Measurements from ENCODE around the gene GTF2IRD1. TPM values are rescaled to one million over a fixed set of nuclear protein-coding genes. Genes with fewer than 3 reads are reported as not detected.
"Not testable (repeated sequence)": the region's sequence is repeated elsewhere in the genome, so short reads cannot be mapped to it uniquely, and the experiment has no call there.

Gene GTF2IRD1, protein sequence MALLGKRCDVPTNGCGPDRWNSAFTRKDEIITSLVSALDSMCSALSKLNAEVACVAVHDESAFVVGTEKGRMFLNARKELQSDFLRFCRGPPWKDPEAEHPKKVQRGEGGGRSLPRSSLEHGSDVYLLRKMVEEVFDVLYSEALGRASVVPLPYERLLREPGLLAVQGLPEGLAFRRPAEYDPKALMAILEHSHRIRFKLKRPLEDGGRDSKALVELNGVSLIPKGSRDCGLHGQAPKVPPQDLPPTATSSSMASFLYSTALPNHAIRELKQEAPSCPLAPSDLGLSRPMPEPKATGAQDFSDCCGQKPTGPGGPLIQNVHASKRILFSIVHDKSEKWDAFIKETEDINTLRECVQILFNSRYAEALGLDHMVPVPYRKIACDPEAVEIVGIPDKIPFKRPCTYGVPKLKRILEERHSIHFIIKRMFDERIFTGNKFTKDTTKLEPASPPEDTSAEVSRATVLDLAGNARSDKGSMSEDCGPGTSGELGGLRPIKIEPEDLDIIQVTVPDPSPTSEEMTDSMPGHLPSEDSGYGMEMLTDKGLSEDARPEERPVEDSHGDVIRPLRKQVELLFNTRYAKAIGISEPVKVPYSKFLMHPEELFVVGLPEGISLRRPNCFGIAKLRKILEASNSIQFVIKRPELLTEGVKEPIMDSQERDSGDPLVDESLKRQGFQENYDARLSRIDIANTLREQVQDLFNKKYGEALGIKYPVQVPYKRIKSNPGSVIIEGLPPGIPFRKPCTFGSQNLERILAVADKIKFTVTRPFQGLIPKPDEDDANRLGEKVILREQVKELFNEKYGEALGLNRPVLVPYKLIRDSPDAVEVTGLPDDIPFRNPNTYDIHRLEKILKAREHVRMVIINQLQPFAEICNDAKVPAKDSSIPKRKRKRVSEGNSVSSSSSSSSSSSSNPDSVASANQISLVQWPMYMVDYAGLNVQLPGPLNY
- polyA plus RNA-seq (2012; ENCODE audit: missing spikeins), result 7.6 TPM

DNA sequence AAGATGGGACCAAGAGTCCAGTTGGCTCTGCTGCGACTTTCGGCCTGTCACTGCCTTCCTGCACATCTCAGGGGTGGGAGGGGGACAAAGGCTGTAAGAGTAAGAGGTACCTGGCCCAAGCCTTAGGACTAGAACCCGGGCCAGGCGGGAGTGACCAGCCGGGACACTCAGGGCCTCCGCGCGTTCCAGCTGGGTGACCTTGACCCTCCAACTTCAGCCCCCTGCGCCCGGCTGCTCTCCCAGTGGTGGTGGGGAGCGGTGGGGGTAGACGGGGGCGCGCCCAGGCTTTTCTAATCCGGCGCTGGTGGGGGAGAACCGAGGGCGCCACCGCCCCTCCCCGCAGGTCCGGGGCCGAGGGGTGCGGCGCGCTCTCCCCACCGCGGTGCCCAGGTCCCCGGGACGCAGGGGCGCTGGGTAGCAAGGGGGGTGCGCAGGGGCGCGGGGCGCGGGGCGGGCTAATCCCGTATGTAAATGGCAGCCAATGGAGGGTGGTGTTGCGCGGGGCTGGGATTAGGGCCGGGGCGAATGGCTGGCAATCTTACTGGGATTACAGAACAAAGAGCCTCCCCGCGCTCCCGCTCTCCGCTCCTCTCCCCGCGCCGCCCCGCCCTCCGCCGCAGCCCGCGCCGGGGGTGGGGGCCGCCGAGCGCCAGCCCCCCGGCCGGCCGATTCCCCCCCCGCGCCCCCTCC is at the start of gene GTF2IRD1:
Gene GTF2IRD1, plus strand, starts transcription at position 585 of the 690 bp plus-strand sequence. CDS start 54,175 bp downstream, outside the sequence.
- FAIRE-seq (no peak), DNase-seq (ENCODE audit: insufficient read length) (no peak)
- no peak for TF ChIP-seq TAF1 (IDR thresholded peaks at IDR 0.05; ENCODE audit: borderline replicate concordance, low read depth, low read length)
- no peak for TF ChIP-seq POLR2AphosphoS5 (IDR thresholded peaks at IDR 0.05; ENCODE audit: low read depth, low read length)
- no peak for TF ChIP-seq POLR2A (IDR thresholded peaks at IDR 0.05; ENCODE audit: low read depth, low read length)

DNA sequence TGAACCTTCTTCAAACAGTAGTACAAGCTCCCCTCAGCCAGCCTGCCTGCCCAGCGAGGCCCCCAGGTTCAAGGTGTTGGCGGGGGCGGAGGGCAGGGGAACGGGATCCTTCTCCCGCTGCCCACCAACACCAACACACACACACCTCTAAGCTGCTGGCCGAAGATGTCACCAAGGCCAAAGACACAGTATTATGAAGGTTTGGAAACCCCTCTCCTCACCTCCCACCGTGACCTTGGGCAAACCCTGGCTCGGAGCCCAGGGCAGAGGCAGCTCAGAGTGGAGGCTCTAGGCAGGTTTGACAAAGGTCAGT is 49.4 kb upstream of the GTF2IRD1 start:
- TF ChIP-seq TAF1 (IDR thresholded peaks at IDR 0.05; ENCODE audit: borderline replicate concordance, low read depth, low read length) (no peak), POLR2A (IDR thresholded peaks at IDR 0.05; ENCODE audit: low read depth, low read length) (no peak)
- FAIRE-seq (no peak), DNase-seq (ENCODE audit: insufficient read length) (no peak)

DNA sequence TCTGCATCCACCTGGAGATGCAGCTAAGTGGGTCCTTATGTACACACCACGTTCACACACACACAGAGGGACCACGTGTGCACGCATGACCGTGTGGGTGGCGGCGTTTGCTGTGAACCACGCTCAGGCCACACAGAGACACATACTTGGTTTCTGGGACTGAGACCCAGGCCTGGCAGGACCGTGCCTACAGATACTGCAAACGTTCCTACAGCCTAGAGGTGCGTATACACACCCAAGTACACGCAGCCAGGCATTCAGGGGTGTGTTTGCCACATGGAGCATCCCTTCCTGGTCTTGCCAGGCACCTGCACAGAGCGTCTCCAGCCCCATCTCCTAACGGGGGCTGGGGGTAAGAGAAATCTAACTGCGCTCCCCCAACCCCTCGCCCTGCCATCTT is 49.0 kb upstream of the GTF2IRD1 start:
- no peak for DNase-seq (ENCODE audit: insufficient read length)

DNA sequence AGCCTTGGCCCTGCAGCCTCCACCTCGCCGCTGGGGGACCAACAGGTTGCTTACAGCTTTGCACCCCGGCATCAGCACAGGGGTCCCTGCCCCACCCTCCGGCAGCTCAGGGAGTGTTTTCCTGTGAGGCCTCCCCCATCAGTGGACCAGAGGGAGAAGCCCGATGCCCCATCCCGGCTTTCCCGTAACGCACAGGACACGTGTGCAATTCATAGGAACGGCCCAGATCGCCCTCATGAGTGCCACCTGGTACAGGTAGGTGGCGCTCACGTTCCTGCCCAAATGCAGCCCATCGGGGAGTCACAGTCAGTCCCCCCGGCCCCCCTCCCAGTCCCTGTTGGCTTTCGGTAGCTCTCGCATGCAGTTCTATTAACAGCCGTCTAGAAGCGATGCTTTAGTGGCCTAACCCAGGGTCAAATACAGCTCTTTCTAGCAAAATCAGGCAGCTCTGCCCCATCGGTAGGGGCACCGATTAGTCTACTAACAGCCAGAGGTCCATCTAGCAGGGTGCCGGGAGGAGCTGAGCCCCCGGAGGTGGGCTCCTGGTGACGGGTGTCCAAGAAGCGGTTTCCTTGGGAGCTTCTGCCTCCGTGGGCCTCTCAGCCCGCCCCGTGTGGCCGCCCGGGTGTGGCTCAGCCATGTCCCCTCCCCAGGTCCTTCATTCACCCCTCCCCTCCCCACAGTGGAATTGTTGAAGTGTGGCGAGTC is 48.4 kb upstream of the GTF2IRD1 start:
- no peak for DNase-seq (ENCODE audit: insufficient read length)
- no peak for FAIRE-seq
- no peak for TF ChIP-seq POLR2AphosphoS5 (IDR thresholded peaks at IDR 0.05; ENCODE audit: low read depth, low read length)
- TF ChIP-seq POLR2A (IDR thresholded peaks at IDR 0.05; ENCODE audit: low read depth, low read length), result no peak
- no peak for TF ChIP-seq TAF1 (IDR thresholded peaks at IDR 0.05; ENCODE audit: borderline replicate concordance, low read depth, low read length)

More for the DNA sequence above, 49.0 kb upstream of the GTF2IRD1 start:
- FAIRE-seq, result no peak
- TF ChIP-seq POLR2A (IDR thresholded peaks at IDR 0.05; ENCODE audit: low read depth, low read length), result no peak
- no peak for TF ChIP-seq TAF1 (IDR thresholded peaks at IDR 0.05; ENCODE audit: borderline replicate concordance, low read depth, low read length)
- TF ChIP-seq POLR2AphosphoS5 (IDR thresholded peaks at IDR 0.05; ENCODE audit: low read depth, low read length), result no peak

DNA sequence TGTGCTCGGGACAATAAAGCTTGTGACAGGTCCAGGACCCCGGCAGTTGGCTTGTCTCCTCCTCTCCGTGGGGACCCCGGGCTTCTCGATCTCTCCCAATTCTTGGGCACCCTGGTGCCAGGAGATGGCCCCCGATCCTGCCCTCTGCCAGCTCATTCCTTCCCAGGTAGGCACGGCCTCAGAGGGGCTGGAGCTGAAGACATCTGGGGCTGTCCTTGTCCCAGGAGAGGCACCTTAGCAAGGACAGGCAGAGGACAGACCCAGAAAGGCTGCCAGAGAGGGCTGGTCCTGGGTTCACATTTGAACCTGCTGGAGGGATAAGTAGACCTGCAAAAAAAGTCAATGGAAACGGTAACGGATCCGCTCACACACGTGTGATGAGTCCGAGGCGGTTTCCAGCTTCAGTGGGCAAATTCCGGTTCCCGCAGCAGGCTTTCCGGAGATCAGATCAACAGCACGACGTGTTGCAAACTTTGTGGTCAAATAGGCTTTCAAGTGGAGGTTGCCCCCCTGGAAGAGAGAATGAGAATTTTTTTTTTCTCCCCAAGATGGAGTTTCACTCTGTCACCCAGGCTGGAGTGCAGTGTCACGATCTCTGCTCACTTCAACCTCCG is 47.7 kb upstream of the GTF2IRD1 start:
- FAIRE-seq (no peak), DNase-seq (ENCODE audit: insufficient read length) (no peak)
- TF ChIP-seq POLR2AphosphoS5 (IDR thresholded peaks at IDR 0.05; ENCODE audit: low read depth, low read length) (no peak), TAF1 (IDR thresholded peaks at IDR 0.05; ENCODE audit: borderline replicate concordance, low read depth, low read length) (no peak), POLR2A (IDR thresholded peaks at IDR 0.05; ENCODE audit: low read depth, low read length) (no peak)

DNA sequence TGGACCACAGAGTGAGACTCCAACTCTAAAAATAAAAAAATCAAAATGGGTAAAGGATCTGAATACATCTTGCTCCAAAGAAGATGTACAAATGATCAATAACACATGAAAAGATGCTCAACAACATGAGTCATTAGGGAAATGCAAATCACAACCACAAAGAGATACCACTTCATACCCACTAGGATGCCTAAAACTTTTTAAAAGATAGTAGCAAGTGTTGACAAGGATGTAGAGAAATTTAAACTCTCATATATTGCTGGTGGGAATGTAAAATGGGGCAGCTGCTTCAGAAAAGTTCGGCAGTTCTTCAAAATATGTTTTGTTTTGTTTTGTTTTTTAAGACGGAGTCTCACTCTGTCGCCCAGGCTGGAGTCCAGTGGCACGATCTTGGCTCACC is 45.7 kb upstream of the GTF2IRD1 start:
- no peak for TF ChIP-seq TAF1 (IDR thresholded peaks at IDR 0.05; ENCODE audit: borderline replicate concordance, low read depth, low read length)
- no peak for TF ChIP-seq POLR2A (IDR thresholded peaks at IDR 0.05; ENCODE audit: low read depth, low read length)
- no peak for TF ChIP-seq POLR2AphosphoS5 (IDR thresholded peaks at IDR 0.05; ENCODE audit: low read depth, low read length)
- DNase-seq (ENCODE audit: insufficient read length), result no peak
- FAIRE-seq, result no peak

DNA sequence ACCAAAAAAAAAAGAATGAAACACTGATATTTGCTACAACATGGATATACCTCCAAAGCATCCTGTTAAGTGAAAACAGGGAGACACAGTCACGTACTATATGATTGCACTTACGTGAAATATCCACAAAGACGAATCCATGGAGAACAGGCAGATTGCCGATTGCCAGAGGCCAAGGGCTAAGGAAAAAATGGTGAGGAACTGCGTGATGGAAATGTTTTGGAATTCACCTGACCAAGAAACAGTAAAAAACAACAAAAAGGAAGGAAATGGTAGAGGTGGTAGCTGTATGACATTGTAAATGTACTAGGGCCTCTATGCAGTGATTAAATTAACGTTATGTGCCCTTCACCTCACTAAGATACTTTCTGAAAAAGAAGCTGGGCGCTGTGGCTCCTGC is 44.1 kb upstream of the GTF2IRD1 start:
- no peak for TF ChIP-seq TAF1 (IDR thresholded peaks at IDR 0.05; ENCODE audit: borderline replicate concordance, low read depth, low read length)
- no peak for TF ChIP-seq POLR2AphosphoS5 (IDR thresholded peaks at IDR 0.05; ENCODE audit: low read depth, low read length)
- TF ChIP-seq POLR2A (IDR thresholded peaks at IDR 0.05; ENCODE audit: low read depth, low read length), result no peak
- DNase-seq (ENCODE audit: insufficient read length), result no peak
- no peak for FAIRE-seq

DNA sequence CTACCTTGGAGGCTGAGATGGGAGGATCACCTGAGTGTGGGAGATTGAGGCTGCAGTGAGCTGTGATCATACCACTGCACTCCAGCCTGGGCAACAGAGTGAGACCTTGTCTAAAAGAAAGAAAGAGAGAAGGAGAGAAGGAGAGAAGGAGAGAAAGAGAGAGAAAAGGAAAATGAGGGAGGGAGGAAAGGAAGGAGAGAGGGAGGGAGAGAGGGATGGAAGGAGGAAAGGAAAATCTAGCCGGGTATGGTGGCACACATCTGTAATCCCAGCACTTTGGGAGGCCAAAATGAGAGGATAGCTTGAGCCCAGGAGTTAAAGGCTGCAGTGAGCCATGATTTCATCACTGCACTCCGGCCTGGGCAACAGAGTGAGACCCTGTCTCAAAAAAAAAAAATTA is 42.9 kb upstream of the GTF2IRD1 start:
- FAIRE-seq (no peak), DNase-seq (ENCODE audit: insufficient read length) (no peak)
- TF ChIP-seq TAF1 (IDR thresholded peaks at IDR 0.05; ENCODE audit: borderline replicate concordance, low read depth, low read length), result no peak
- TF ChIP-seq POLR2AphosphoS5 (IDR thresholded peaks at IDR 0.05; ENCODE audit: low read depth, low read length), result no peak
- TF ChIP-seq POLR2A (IDR thresholded peaks at IDR 0.05; ENCODE audit: low read depth, low read length), result no peak

DNA sequence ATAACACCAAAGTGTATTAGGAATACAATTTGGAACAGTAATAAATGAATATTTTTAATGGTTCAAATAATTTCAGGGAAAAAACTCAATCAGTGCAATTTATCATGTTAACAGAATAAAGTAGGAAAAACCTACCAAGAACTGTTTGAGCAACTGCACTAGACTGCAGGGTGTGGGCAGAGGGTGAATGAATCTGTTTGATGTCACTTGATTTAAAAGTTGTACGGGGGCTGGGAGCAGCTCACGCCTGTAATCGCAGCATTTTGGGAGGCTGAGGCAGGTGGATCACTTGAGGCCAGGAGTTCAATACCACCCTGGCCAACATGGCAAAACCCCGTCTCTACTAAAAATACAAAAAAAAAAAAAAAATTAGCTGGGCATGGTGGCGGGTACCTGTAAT is 42.1 kb upstream of the GTF2IRD1 start:
- not testable (repeated sequence) for DNase-seq (ENCODE audit: insufficient read length); FAIRE-seq

DNA sequence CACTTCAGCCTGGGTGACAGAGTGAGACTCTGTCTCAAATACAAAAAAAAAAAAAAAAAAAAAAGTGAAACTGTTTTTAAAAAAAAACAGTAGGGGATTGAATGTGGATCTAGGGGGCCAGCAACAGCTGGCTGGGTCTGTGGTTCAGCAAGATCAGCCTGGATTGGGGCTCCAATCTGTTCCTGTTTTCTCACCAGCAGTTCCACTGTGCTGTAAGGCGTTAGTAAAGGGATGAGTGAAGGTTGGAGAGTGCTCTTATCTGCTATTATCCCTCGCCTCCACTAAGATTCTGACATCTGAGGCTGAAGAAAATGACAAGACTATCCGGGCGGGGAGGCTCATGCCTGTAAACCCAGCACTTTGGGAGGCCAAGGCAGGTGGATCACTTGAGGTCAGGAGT is 41.6 kb upstream of the GTF2IRD1 start:
- DNase-seq (ENCODE audit: insufficient read length), result no peak
- no peak for TF ChIP-seq POLR2A (IDR thresholded peaks at IDR 0.05; ENCODE audit: low read depth, low read length)
- no peak for TF ChIP-seq TAF1 (IDR thresholded peaks at IDR 0.05; ENCODE audit: borderline replicate concordance, low read depth, low read length)
- no peak for TF ChIP-seq POLR2AphosphoS5 (IDR thresholded peaks at IDR 0.05; ENCODE audit: low read depth, low read length)
- FAIRE-seq, result no peak
